ENCODE measurements around the gene CCDC9. TPM values are rescaled to one million over a fixed set of nuclear protein-coding genes. Genes with fewer than 3 reads are reported as not detected.
"Not testable (repeated sequence)": the region's sequence is repeated elsewhere in the genome, so short reads cannot be mapped to it uniquely, and the experiment has no call there.

Gene CCDC9
- total RNA-seq, 5 donors from 2014 or later (not counting 1 experiment from before 2014, with no cell fraction given) = 40.4 to 57.2 (median 49.7) TPM

DNA sequence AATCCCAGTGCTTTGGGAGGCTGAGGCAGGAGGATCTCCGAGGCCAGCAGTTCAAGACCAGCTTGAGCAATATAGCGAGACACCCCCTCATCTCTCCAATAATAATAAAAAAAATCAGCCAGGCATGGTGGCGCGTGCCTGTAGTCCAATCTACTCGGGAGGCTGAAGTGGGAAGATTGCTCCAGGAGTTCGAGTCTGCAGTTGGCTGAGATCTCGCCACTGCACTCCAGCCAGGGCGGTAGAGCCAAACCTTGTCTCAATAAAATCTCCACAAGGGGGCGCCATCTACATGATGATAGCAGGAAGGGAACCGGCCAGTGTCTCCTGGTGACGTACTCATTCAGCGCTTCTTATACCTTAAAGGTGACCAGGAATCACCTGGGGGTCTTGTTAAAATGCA, 39.7 kb downstream of the CCDC9 start:
- Histone ChIP-seq H3K36me3 (ENCODE audit: control insufficient read depth in 2 of 2, extremely low read depth in 1 of 2, insufficient read depth in 1 of 2, low read length in 1 of 2) (no peaks in the 10 kb centered on the region), H3K9me3 (no peaks in the 10 kb centered on the region), H3K27me3 (replicated peaks in 1 of 2; ENCODE audit: control insufficient read depth in 2 of 2, extremely low read depth in 1 of 2, insufficient read depth in 2 of 2, low read length in 1 of 2) (no peaks in the 10 kb centered on the region), H3K4me3 (ENCODE audit: control insufficient read depth in 1 of 2, extremely low read depth in 1 of 2, low read length in 1 of 2) (no peak overlapping the region), H3K27ac (ENCODE audit: low read length) (no peak overlapping the region), H3K4me1 (ENCODE audit: control insufficient read depth in 1 of 2, extremely low read depth in 1 of 2, insufficient read depth in 2 of 2, low read length in 2 of 2) (peaks cover 0 to 9% of the 10 kb centered on the region in 2 experiments)
- no peaks in the 10 kb centered on the region for H3K9me3 Mint-ChIP-seq
- H3K27me3 Mint-ChIP-seq = no peaks in the 10 kb centered on the region
- WGBS (ENCODE audit: insufficient coverage) = 8% methylated on average over 7 of the region's 12 CpGs
- H3K4me1 Mint-ChIP-seq = peaks cover 4 to 13% (median 9%) of the 10 kb centered on the region in 3 donors
- H3K27ac Mint-ChIP-seq = no peak overlapping the region
- CTCF ChIA-PET = interaction anchor here in 1 of 2 donors (0.7 to 3.5 kb wide), 2 partner anchors 46 to 95 kb away, joined by 4 to 23 read pairs; no protein-coding TSS in a partner anchor
- no peak overlapping the region for H3K4me3 Mint-ChIP-seq
- no peaks in the 10 kb centered on the region for H3K36me3 Mint-ChIP-seq
- ATAC-seq (replicated peaks in 1 of 4) (peak; percentile 73 to 91 (median 82)), DNase-seq (peak; percentile 19 to 90 (median 63))
- POLR2A ChIA-PET = interaction anchor here in 1 of 2 donors (0.6 kb wide), 1 partner anchor 153 kb away, joined by 3 read pairs; no protein-coding TSS in a partner anchor

DNA sequence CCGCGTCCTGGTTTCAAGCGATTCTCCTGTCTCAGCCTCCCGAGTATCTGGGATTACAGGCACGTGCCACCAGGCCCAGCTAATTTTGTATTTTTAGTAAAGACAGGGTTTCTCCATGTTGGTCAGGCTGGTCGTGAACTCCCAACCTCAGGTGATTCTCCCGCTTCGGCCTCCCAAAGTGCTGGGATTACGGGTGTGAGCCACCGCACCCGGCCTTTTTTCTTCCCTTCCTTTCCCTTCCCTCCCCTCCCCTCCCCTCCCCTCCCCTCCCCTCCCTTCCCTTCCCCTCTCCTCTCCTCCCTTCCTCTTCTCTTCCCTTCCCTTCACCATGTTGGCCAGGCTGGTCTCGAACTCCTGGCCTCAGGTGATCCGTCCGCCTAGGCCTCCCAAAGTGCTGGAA, 44.5 kb downstream of the CCDC9 start:
- H3K9me3 ChIP-seq; H3K27ac Mint-ChIP-seq; H3K9me3 Mint-ChIP-seq; POLR2A ChIA-PET; H3K36me3 Mint-ChIP-seq; H3K27ac ChIP-seq (ENCODE audit: low read length); H3K27me3 Mint-ChIP-seq; H3K4me3 ChIP-seq (ENCODE audit: control insufficient read depth in 1 of 2, extremely low read depth in 1 of 2, low read length in 1 of 2); DNase-seq; H3K27me3 ChIP-seq (replicated peaks in 1 of 2; ENCODE audit: control insufficient read depth in 2 of 2, extremely low read depth in 1 of 2, insufficient read depth in 2 of 2, low read length in 1 of 2); H3K36me3 ChIP-seq (ENCODE audit: control insufficient read depth in 2 of 2, extremely low read depth in 1 of 2, insufficient read depth in 1 of 2, low read length in 1 of 2); ATAC-seq (replicated peaks in 1 of 4); H3K4me3 Mint-ChIP-seq; CTCF ChIA-PET: not testable (repeated sequence)
- peaks cover 12 to 20% (median 17%) of the 10 kb centered on the region in 3 donors for H3K4me1 Mint-ChIP-seq
- H3K4me1 ChIP-seq (ENCODE audit: control insufficient read depth in 1 of 2, extremely low read depth in 1 of 2, insufficient read depth in 2 of 2, low read length in 2 of 2) = peaks cover 0 to 16% of the 10 kb centered on the region in 2 experiments
- 94% methylated on average over 4 of the region's 14 CpGs for WGBS (ENCODE audit: insufficient coverage)

DNA sequence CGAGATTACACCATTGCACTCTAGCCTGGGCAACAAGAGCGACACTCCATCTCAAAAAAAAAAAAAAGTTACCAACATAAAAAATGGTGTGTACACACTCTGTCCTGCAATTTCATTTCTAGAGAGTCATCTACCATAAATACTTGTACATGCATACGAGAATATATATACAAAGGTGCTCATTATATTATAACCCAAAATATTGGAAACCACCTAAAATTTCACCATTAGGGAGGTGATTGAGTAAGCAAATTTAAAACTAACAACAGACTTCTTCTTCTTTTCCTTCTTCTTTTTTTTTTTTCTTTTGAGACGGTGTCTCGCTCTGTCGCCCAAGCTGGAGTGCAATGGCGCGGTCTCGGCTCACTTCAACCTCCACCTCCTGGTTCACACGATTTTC, 45.9 kb downstream of the CCDC9 start:
- Mint-ChIP-seq H3K36me3 (no peaks in the 10 kb centered on the region), H3K27me3 (peaks cover 9 to 13% of the 10 kb centered on the region in 2 donors), H3K27ac (no peak overlapping the region), H3K9me3 (no peaks in the 10 kb centered on the region), H3K4me3 (no peak overlapping the region), H3K4me1 (peaks cover 6 to 15% (median 9%) of the 10 kb centered on the region in 3 donors)
- no peak for DNase-seq
- POLR2A ChIA-PET = no interaction called here
- peaks cover 0 to 6% of the 10 kb centered on the region in 2 experiments for H3K27me3 ChIP-seq (replicated peaks in 1 of 2; ENCODE audit: control insufficient read depth in 2 of 2, extremely low read depth in 1 of 2, insufficient read depth in 2 of 2, low read length in 1 of 2)
- no peaks in the 10 kb centered on the region for H3K9me3 ChIP-seq
- WGBS (ENCODE audit: insufficient coverage) = 85% methylated on average over 4 of the region's 10 CpGs
- H3K4me3 ChIP-seq (ENCODE audit: control insufficient read depth in 1 of 2, extremely low read depth in 1 of 2, low read length in 1 of 2) = no peak overlapping the region
- H3K4me1 ChIP-seq (ENCODE audit: control insufficient read depth in 1 of 2, extremely low read depth in 1 of 2, insufficient read depth in 2 of 2, low read length in 2 of 2) = peaks cover 0 to 12% of the 10 kb centered on the region in 2 experiments
- no peaks in the 10 kb centered on the region for H3K36me3 ChIP-seq (ENCODE audit: control insufficient read depth in 2 of 2, extremely low read depth in 1 of 2, insufficient read depth in 1 of 2, low read length in 1 of 2)
- CTCF ChIA-PET = interaction anchor here in 1 of 2 donors (1.1 kb wide), 1 partner anchor 126 kb away, joined by 4 read pairs; no protein-coding TSS in a partner anchor
- no peak overlapping the region for H3K27ac ChIP-seq (ENCODE audit: low read length)
- no peak for ATAC-seq (replicated peaks in 1 of 4)

DNA sequence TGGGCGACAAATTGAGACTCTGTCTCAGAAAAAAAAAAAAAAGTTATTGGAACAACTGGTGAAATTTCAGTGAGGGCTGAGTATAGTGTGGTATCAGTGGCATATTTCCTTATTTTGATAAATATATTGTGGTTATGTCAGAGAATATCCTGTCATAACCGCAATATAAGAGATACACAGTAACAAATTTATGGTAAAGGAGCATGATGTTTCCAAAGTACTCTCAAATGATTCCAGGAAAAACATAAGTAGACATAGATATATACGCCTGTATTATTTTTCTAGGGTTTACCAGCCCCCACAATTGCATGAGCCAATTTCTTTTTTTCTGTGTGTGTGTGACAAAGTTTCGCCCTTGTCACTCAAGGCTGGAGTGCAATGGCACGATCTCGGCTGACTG, 47.6 kb downstream of the CCDC9 start:
- Mint-ChIP-seq H3K9me3 (no peaks in the 10 kb centered on the region), H3K4me1 (peaks cover 6 to 15% (median 9%) of the 10 kb centered on the region in 3 donors), H3K4me3 (no peak overlapping the region), H3K27ac (no peak overlapping the region), H3K36me3 (no peaks in the 10 kb centered on the region), H3K27me3 (peaks cover 9 to 13% of the 10 kb centered on the region in 2 donors)
- POLR2A ChIA-PET = no interaction called here
- CTCF ChIA-PET = interaction anchor here (0.7 to 1.1 kb wide), 3 partner anchors 21 to 99 kb away, joined by 3 to 5 read pairs (median 4); partner anchors contain the start of gene DHX34 (in 1 of the 2)
- no CpG with 5 or more reads among the region's 6 CpGs for WGBS (ENCODE audit: insufficient coverage)
- Histone ChIP-seq H3K27ac (ENCODE audit: low read length) (no peak overlapping the region), H3K36me3 (ENCODE audit: control insufficient read depth in 2 of 2, extremely low read depth in 1 of 2, insufficient read depth in 1 of 2, low read length in 1 of 2) (no peaks in the 10 kb centered on the region), H3K4me1 (ENCODE audit: control insufficient read depth in 1 of 2, extremely low read depth in 1 of 2, insufficient read depth in 2 of 2, low read length in 2 of 2) (peaks cover 0 to 12% of the 10 kb centered on the region in 2 experiments), H3K9me3 (no peaks in the 10 kb centered on the region), H3K4me3 (ENCODE audit: control insufficient read depth in 1 of 2, extremely low read depth in 1 of 2, low read length in 1 of 2) (no peak overlapping the region), H3K27me3 (replicated peaks in 1 of 2; ENCODE audit: control insufficient read depth in 2 of 2, extremely low read depth in 1 of 2, insufficient read depth in 2 of 2, low read length in 1 of 2) (peaks cover 0 to 12% of the 10 kb centered on the region in 2 experiments)
- DNase-seq (no peak), ATAC-seq (replicated peaks in 1 of 4) (no peak)

DNA sequence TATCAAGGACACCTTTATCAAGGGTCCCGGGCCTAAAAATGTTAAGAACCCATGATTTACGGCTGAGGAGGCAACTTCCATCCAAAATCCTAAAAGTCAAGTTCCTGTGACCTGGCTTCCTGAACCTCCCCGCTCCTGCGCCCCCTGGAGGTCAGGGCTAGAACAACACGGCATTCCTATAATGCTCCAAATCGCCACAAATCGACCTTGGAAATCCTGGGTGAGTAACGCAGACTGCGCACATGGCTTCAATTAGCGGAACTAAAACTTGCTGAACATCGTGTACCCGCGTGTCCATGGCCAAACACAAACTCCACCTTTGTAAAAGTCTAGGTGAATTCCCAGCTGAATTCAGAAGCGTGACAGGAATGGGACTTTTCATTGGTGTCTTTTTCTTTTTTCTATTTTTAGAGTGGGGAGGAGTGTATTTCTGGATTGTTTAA, 49.0 kb downstream of the CCDC9 start:
- Histone ChIP-seq H3K4me1 (ENCODE audit: control insufficient read depth in 1 of 2, extremely low read depth in 1 of 2, insufficient read depth in 2 of 2, low read length in 2 of 2) (peaks cover 0 to 7% of the 10 kb centered on the region in 2 experiments), H3K36me3 (ENCODE audit: control insufficient read depth in 2 of 2, extremely low read depth in 1 of 2, insufficient read depth in 1 of 2, low read length in 1 of 2) (no peaks in the 10 kb centered on the region), H3K27me3 (replicated peaks in 1 of 2; ENCODE audit: control insufficient read depth in 2 of 2, extremely low read depth in 1 of 2, insufficient read depth in 2 of 2, low read length in 1 of 2) (peaks cover 0 to 26% of the 10 kb centered on the region in 2 experiments), H3K9me3 (no peaks in the 10 kb centered on the region), H3K27ac (ENCODE audit: low read length) (no peak overlapping the region), H3K4me3 (ENCODE audit: control insufficient read depth in 1 of 2, extremely low read depth in 1 of 2, low read length in 1 of 2) (no peak overlapping the region)
- ChIA-PET CTCF (interaction anchor here (0.6 to 0.9 kb wide), 4 partner anchors 138 to 466 kb away, joined by 5 to 8 read pairs (median 6); no protein-coding TSS in a partner anchor), POLR2A (no interaction called here)
- H3K4me1 Mint-ChIP-seq = peaks cover 6 to 13% (median 9%) of the 10 kb centered on the region in 3 donors
- DNase-seq (peak in 29 of 35 experiments; percentile 12 to 72 (median 37)), ATAC-seq (replicated peaks in 1 of 4) (peak in 1 of 4 experiments; percentile 32)
- no peak overlapping the region for H3K4me3 Mint-ChIP-seq
- peak overlapping the region in 1 of 2 donors; percentile 66 for H3K27ac Mint-ChIP-seq
- no peaks in the 10 kb centered on the region for H3K36me3 Mint-ChIP-seq
- no peaks in the 10 kb centered on the region for H3K9me3 Mint-ChIP-seq
- peaks cover 13 to 26% of the 10 kb centered on the region in 2 donors for H3K27me3 Mint-ChIP-seq
- 3% methylated on average over 11 of the region's 14 CpGs for WGBS (ENCODE audit: insufficient coverage)

GRCh38 chr19:47306303-47306702, 50.0 kb downstream of the CCDC9 start:
- no peak overlapping the region for H3K4me3 Mint-ChIP-seq
- POLR2A ChIA-PET = no interaction called here
- Histone ChIP-seq H3K9me3 (no peaks in the 10 kb centered on the region), H3K27ac (ENCODE audit: low read length) (no peak overlapping the region), H3K27me3 (replicated peaks in 1 of 2; ENCODE audit: control insufficient read depth in 2 of 2, extremely low read depth in 1 of 2, insufficient read depth in 2 of 2, low read length in 1 of 2) (peaks cover 0 to 35% of the 10 kb centered on the region in 2 experiments), H3K4me1 (ENCODE audit: control insufficient read depth in 1 of 2, extremely low read depth in 1 of 2, insufficient read depth in 2 of 2, low read length in 2 of 2) (peaks cover 0 to 7% of the 10 kb centered on the region in 2 experiments), H3K4me3 (ENCODE audit: control insufficient read depth in 1 of 2, extremely low read depth in 1 of 2, low read length in 1 of 2) (no peak overlapping the region), H3K36me3 (ENCODE audit: control insufficient read depth in 2 of 2, extremely low read depth in 1 of 2, insufficient read depth in 1 of 2, low read length in 1 of 2) (no peaks in the 10 kb centered on the region)
- H3K4me1 Mint-ChIP-seq = peaks cover 6 to 11% (median 9%) of the 10 kb centered on the region in 3 donors
- WGBS (ENCODE audit: insufficient coverage) = 90% methylated on average over 2 of the region's 3 CpGs
- H3K9me3 Mint-ChIP-seq = no peaks in the 10 kb centered on the region
- no peaks in the 10 kb centered on the region for H3K36me3 Mint-ChIP-seq
- H3K27ac Mint-ChIP-seq = no peak overlapping the region
- H3K27me3 Mint-ChIP-seq = peaks cover 16 to 29% of the 10 kb centered on the region in 2 donors
- no peak for DNase-seq
- ATAC-seq (replicated peaks in 1 of 4) = no peak
- CTCF ChIA-PET = interaction anchor here (0.6 to 0.9 kb wide), 2 partner anchors 160 to 346 kb away, joined by 5 to 6 read pairs; no protein-coding TSS in a partner anchor
